HL-60/S4 treated with phorbol 12-myristate 13-acetate at 8.2 ng/mL for 4 days and 3 days (cell line): Measurements from ENCODE around the gene SLC7A14.

Experiments
- in situ Hi-C: fragments of 300-500 bp; cut with MboI; formaldehyde crosslinking; loops from 2 replicates; pipeline ENCODE4 v1.15.0; 2022; ENCODE audit warnings: low sequenced_read_pairs

SLC7A14 gene

GRCh38 chr3:170475092-170475685 is 110.7 kb downstream of the SLC7A14 start:
- in situ Hi-C loops = no loop called here

DNA sequence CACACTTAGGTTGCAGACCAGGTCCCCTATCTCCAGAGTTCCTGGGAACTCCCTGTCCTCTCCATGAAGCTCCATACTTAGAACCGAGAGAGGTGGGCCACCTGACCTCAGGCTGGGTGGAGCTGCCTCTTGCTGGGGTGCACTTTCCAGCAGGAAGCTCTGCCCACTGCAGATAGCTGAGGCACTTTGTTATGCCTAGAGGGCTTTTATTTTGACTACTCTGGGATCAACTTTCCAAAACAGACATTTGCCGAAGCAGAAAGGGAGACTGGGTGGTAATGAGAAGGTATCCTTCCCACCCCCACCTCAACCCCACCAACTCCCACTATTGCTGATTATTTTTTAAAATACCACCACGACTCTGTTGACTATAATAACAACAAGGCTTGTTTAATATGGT is 112.5 kb downstream of the SLC7A14 start:
- in situ Hi-C loops = no loop called here

DNA sequence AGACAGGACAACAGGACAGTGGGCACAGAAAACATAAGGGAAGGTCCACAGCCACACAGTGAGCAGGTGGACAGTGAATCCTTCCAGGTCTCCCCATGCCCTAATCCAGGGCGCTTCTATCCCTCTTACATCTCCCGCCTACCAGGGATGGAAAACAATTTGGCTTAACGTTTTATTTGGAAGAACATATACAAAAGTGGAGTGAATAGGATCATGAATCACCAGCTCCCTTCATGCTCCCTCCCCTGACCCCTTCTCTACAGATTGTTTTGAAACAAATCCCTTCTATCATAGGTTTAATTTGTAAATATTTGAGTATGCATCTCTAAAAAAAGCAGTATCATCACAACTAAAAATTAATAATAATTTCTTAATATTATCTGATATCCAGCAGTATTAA is 114.7 kb downstream of the SLC7A14 start:
- in situ Hi-C loops = no loop called here

GRCh38 chr3:170470063-170471016 is 115.5 kb downstream of the SLC7A14 start:
- in situ Hi-C loops = no loop called here

DNA sequence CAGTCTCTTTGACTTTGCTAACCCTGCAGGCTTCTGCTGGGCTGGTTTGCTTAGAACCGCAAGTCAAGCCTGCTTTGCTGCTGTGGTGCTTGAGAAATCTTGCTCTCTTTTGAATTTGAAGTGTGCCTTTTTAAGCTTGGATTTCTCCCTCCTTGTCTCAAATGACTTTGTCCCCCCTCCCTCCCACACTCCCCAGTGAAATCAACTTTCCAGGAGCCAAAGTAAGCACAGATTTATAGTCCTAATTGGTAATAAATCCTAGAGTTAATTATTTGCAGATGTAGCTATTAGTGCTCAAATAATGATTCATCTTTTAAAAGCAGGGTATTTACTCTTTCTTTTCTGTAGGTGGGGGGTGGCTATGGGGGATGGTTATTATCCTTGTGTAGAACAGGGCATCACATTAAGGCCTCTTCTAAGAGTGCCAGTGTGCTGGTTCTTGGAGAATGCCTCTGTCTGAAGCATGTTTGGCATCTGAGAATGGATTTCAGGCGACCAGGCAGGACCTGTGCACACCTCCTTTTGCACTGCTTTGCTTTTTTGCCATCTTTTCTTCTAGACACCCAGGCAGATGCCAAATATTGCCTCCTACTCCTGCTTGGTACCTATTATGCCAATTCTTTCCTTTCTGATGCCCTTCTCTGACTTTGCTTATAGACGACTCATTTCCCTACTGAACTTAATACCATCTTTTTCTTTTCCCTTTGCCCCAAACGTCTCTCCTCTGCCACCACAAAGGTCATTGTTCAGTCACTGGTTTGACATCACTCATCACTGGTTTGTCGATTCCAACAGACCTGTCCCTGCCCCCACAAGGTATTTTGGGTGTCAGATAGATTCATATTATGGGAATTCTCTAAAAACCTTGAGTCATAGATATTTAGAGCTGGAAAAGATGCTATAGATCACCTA is 116.5 kb downstream of the SLC7A14 start:
- in situ Hi-C loops = no loop called here

DNA sequence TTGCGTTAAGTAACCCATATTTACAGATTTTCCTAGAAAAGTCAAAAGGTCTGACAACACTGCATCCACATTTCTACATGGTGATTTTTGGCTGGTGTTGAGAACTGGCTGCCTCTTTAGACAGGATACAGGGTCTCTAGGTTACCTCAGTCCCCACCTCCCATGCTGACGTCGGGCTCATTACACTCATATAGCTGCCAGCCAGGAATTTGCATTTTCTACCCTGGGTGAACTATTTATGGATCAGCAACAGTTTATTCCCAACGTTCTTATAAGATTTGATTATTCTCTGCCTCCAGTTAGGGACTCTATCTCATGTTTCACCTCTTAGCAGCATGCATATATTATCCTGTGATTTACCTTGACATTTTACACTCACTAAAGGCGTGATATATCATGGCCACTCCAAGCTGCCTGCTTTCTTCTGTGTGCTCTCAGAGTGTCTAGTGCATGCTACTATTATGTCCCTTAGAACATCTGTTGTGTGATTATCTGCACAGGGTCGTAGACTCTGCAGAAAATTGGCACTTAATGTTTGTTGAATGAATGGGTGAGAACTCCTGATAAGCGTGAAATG is 118.2 kb downstream of the SLC7A14 start:
- in situ Hi-C loops = no loop called here

GRCh38 chr3:170467007-170467406 is 118.9 kb downstream of the SLC7A14 start:
- in situ Hi-C loops = no loop called here

DNA sequence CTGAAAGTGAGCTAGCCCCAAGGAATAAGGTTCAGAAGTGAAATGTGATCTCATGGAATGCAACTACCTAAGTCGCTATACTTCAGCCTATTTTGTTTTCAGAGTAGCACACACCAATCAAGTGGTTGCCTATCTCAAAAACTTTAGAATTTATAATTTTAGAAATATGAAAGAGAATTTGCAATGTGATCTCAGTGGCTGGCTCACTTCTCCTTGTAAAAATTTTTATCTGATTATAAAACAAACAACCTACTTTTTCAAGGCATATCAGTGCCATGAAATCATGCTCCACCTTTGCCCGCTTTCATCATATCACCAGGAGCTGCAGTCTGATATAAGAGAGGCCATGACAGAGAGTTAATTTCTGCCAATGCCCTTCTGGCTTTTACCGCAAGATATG is 119.9 kb downstream of the SLC7A14 start:
- in situ Hi-C loops = no loop called here

GRCh38 chr3:170463011-170463410 is 122.9 kb downstream of the SLC7A14 start:
- in situ Hi-C loops = no loop called here

- in situ Hi-C loops = no loop called here
Measured at GRCh38 chr3:170458285-170458684, 127.6 kb downstream of the SLC7A14 start.

DNA sequence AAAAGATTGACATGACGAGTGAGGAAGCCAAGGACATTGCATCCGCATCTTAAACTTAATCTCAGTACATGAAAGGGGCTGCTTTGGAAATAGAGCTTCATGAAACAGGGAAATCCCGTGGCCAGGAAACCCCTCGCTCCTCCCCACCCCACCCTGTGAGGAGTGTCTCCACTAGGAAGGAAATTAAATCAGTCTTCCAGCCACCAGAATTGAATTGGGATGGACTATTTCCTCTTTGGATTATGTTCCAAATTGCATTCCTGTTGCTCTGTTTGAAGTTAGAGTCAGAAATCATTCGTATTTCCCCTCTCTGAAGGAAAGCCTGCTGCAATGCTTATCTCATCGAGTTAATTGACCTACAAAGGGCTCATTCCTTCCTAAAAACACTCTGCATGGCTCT is 131.4 kb downstream of the SLC7A14 start:
- in situ Hi-C loops = no loop called here

GRCh38 chr3:170450039-170450438 is 135.8 kb downstream of the SLC7A14 start:
- in situ Hi-C loops = no loop called here

GRCh38 chr3:170448584-170448983 is 137.3 kb downstream of the SLC7A14 start:
- in situ Hi-C loops = no loop called here

- in situ Hi-C loops = no loop called here
Measured at GRCh38 chr3:170443457-170443856, 142.4 kb downstream of the SLC7A14 start.

DNA sequence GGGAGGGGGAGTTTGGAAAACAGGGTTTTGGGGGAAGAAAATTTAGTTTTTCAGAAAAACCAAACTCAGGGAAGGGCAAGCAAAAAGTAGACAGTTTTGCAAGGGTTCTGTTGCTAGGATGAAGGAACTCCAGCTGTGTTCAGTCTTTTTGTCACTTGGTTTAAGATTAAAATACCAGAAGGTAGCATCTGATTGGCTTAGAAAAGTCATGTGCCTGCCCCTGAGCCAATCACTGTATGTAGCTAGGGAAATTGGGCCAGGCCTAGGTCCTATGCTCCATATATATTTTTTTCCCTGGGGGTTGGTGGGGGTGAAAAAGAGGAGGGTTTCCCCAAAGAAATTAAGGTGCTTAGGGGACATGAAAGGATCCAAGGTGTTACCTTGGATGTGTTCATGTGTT is 142.9 kb downstream of the SLC7A14 start:
- in situ Hi-C loops = no loop called here

DNA sequence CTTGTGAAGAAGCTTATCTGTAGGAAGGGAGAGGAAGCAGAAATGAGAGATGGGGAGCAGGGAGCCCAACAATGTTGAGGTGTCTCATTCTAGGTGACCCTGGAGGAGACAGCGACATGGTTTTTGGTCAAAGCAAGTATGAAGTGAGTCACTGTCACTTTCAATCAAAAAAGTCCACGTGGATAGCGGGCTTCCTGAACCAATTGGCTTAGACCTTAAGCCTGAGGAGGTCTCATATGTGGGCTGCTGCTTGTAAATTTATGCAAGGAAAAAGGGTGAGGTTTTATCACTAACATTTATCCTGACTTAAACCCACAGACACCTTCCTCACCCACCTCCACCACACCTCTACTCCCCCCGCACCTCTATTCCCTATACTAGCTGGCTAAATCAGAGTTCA is 144.5 kb downstream of the SLC7A14 start:
- in situ Hi-C loops = no loop called here

- in situ Hi-C loops = no loop called here
Measured at GRCh38 chr3:170440344-170440743, 145.5 kb downstream of the SLC7A14 start.

DNA sequence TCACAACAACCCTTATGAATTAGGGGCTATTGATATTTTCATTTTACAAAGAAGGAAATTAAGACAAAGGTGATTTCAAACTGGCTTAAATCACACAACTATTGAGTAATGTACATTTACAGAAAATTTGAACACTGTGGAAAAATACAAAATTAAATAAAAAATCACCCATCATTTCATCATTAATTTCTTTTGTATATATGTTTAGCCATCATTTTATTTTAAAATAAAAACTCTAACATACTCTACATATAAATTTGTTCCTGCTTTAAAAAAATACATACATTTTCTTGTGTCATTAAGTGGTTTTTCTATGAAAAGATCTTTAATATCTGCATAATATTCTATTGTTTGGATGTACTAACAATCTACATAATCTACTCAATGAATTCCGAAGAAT is 147.0 kb downstream of the SLC7A14 start:
- in situ Hi-C loops = no loop called here

- in situ Hi-C loops = no loop called here
Measured at GRCh38 chr3:170437696-170438407, 148.0 kb downstream of the SLC7A14 start.

GRCh38 chr3:170437176-170437575 is 148.7 kb downstream of the SLC7A14 start:
- in situ Hi-C loops = no loop called here
